Kidney tubule cell (primary cell): ENCODE data around the gene SELENOO.
"Not testable (repeated sequence)": the region's sequence is repeated elsewhere in the genome, so short reads cannot be mapped to it uniquely, and the experiment has no call there.

Experiments used
- DNase-seq: peaks from one replicate; pipeline ENCODE4 v3.0.0-alpha.2; 2018; ENCODE audit warnings: low spot score

Gene SELENOO, protein sequence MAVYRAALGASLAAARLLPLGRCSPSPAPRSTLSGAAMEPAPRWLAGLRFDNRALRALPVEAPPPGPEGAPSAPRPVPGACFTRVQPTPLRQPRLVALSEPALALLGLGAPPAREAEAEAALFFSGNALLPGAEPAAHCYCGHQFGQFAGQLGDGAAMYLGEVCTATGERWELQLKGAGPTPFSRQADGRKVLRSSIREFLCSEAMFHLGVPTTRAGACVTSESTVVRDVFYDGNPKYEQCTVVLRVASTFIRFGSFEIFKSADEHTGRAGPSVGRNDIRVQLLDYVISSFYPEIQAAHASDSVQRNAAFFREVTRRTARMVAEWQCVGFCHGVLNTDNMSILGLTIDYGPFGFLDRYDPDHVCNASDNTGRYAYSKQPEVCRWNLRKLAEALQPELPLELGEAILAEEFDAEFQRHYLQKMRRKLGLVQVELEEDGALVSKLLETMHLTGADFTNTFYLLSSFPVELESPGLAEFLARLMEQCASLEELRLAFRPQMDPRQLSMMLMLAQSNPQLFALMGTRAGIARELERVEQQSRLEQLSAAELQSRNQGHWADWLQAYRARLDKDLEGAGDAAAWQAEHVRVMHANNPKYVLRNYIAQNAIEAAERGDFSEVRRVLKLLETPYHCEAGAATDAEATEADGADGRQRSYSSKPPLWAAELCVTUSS

GRCh38 chr22:50200461-50201190 is at the start of gene SELENOO:
Gene SELENOO (plus strand): TSS chr22:50201011. CDS start chr22:50201037, 26 bp downstream.
- DNase-seq: peak; percentile 91

GRCh38 chr22:50151571-50152537 is 49.0 kb upstream of the SELENOO start:
- DNase-seq: no peak

GRCh38 chr22:50153056-50153755 is 47.6 kb upstream of the SELENOO start:
- no peak for DNase-seq

DNA sequence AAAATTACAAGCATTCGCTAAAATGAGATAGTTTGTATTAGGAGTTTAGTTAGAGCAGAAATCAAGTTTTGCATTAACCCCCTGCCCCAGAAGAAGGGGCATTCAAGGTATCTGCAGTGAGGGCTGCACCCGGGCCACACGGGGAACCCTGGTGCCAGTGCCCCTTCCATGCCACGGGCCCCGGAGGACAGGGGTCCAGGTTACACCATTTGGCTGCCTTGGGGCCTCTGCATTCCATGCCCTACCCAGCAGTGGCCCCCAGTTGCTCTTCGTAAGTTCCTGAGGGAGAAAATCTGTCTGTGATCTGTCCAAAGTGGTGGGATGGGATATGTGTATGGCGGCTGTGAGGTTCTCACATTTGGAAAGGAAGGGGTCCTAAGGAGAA is 47.1 kb upstream of the SELENOO start:
- DNase-seq: no peak

GRCh38 chr22:50157709-50158375 is 43.0 kb upstream of the SELENOO start:
- peak; percentile 54 for DNase-seq

GRCh38 chr22:50160947-50161346 is 39.9 kb upstream of the SELENOO start:
- DNase-seq: no peak

- DNase-seq: no peak
These were observed 39.1 kb upstream of the SELENOO start for GRCh38 chr22:50161508-50162390.

GRCh38 chr22:50162391-50162956 is 38.3 kb upstream of the SELENOO start:
- DNase-seq: no peak

DNA sequence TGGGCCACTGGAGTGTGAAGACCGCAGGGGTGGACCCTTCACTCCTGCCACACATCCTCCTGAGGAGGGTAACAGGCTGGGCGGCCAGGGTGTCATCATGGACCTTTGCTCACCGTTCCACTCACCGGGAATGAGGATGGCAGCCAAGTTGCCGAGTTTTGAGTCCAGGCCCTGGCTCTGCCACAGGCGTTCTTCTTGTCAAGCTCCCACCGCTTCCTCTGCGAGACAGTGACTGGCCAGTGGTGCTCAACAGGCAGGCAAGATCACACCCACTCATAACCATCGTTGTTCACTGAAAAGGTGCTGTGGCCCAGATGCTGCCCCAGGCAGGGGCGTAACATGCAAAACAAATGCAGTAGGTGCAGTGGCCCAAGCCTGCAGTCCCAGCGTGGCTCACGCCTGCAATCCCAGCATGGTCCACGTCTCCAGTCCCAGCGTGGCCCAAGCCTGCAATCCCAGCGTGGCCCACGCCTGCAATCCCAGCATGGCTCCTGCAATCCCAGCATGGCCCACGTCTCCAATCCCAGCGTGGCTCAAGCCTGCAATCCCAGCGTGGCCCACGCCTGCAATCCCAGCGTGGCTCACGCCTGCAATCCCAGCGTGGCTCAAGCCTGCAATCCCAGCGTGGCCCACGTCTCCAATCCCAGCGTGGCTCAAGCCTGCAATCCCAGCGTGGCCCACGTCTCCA is 35.2 kb upstream of the SELENOO start:
- DNase-seq: no peak

DNA sequence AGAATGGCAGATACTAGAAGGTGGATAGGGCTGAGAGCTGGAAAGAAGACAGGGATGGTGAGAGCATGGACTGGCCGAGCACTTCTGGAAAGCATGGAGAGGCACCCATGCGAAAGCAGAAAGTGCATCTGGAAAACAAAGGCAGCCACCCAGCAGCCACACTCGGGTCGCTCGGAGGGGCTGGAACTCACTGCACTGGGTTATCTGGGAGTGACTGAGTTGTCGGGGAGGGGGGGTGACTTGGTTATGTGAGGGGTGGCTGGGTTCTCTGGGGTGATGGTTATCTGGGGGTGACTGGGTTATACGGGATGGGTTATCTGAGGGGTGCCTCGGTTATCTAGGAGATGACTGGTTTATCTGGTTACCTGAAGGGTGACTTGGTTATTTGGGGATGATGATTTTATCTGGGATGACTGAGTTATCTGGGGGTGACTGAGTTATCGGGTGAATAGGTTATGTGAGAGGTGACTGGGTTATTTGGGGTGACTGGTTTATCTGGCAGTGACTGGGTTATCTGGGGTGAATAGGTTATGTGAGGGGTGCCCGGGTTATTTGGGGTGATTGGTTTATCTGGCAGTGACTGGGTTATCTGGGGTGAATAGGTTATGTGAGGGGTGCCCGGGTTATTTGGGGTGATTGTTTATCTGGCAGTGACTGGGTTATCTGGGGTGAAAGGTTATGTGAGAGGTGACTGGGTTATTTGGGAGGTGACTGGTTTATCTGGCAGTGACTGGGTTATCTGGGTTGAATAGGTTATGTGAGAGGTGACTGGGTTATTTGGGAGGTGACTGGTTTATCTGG is 32.9 kb upstream of the SELENOO start:
- no peak for DNase-seq

- DNase-seq: not testable (repeated sequence)
These were observed 32.2 kb upstream of the SELENOO start for GRCh38 chr22:50168490-50169180.

GRCh38 chr22:50169181-50169759 is 31.5 kb upstream of the SELENOO start:
- DNase-seq: no peak

- no peak for DNase-seq
These were observed 31.0 kb upstream of the SELENOO start for GRCh38 chr22:50169774-50170341.

- DNase-seq: no peak
These were observed 30.1 kb upstream of the SELENOO start, which contains the start of gene PANX2 for GRCh38 chr22:50170453-50171318. Gene PANX2 (plus strand): TSS chr22:50170731. CDS start chr22:50170731, 0 bp downstream.

GRCh38 chr22:50171319-50171964 is 29.4 kb upstream of the SELENOO start:
- no peak for DNase-seq
